ENCODE measurements around the gene MAOB. TPM values are rescaled to one million over a fixed set of nuclear protein-coding genes. Genes with fewer than 3 reads are reported as not detected.

MAOB gene
- total RNA-seq, 1 experiment from 2014 or later: 0.74 TPM

DNA sequence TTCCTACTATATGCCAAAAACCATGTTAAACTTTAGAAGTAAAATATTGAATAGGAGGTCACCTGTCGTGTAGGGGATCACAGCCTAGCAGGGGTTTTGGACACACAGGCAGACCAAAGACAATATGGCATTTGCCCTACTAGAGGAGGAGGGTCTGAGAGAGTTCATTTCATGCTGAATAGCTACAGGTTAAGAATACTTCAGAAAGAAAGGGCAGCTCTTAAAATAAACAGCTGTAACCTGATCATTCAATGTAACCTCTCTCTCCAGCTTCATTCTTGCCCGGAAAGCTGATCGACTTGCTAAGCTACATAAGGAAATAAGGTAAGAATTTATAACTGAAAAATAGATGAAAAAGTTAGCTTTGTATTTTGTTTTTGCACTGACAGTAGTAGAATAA is 146.3 kb downstream of the MAOB start:
- Mint-ChIP-seq H3K4me3 (no peak overlapping the region), H3K9me3 (no peaks in the 10 kb centered on the region), H3K4me1 (peaks cover 13% of the 10 kb centered on the region), H3K27ac (no peak overlapping the region), H3K36me3 (no peaks in the 10 kb centered on the region; the same call in 1 of the 2 replicates), H3K27me3 (ENCODE audit: low read depth) (no peaks in the 10 kb centered on the region)
- ChIA-PET CTCF (interaction anchor here (1.7 kb wide), 1 partner anchor 14 kb away, joined by 6 read pairs; no protein-coding TSS in a partner anchor), POLR2A (no interaction called here)
- ATAC-seq (no peak), DNase-seq (ENCODE audit: low spot score) (no peak)
- TF ChIP-seq ZNF317 (CRISPR knock-in tag; IDR thresholded peaks at IDR 0.05; ENCODE audit: borderline replicate concordance, low read depth) (no peak), FOXP4 (CRISPR knock-in tag; IDR thresholded peaks at IDR 0.05) (no peak), CBFB (CRISPR knock-in tag; IDR thresholded peaks at IDR 0.05; ENCODE audit: low read depth) (no peak), ZNF219 (CRISPR knock-in tag; IDR thresholded peaks at IDR 0.05; ENCODE audit: borderline replicate concordance) (no peak), RORB (CRISPR knock-in tag; IDR thresholded peaks at IDR 0.05) (no peak), ETV6 (CRISPR knock-in tag; IDR thresholded peaks at IDR 0.05) (no peak), EMX1 (CRISPR knock-in tag; IDR thresholded peaks at IDR 0.05) (no peak), GRHL2 (CRISPR knock-in tag; IDR thresholded peaks at IDR 0.05; ENCODE audit: insufficient replicate concordance, severe bottlenecking) (no peak), NFYB (CRISPR knock-in tag; conservative IDR thresholded peaks at IDR 0.05; ENCODE audit: low read depth) (no peak), NFE2L1 (CRISPR knock-in tag; IDR thresholded peaks at IDR 0.05) (no peak), NR3C1 (CRISPR knock-in tag; conservative IDR thresholded peaks at IDR 0.05; ENCODE audit: low read depth) (no peak), SMAD3 (CRISPR knock-in tag; IDR thresholded peaks at IDR 0.05; ENCODE audit: borderline replicate concordance) (no peak), CREB1 (CRISPR knock-in tag; IDR thresholded peaks at IDR 0.05) (no peak), E2F5 (CRISPR knock-in tag; IDR thresholded peaks at IDR 0.05) (no peak), ZNF425 (CRISPR knock-in tag; conservative IDR thresholded peaks at IDR 0.05) (no peak), JAZF1 (CRISPR knock-in tag; IDR thresholded peaks at IDR 0.05) (no peak)
- TF ChIP-seq, protein P1, sequence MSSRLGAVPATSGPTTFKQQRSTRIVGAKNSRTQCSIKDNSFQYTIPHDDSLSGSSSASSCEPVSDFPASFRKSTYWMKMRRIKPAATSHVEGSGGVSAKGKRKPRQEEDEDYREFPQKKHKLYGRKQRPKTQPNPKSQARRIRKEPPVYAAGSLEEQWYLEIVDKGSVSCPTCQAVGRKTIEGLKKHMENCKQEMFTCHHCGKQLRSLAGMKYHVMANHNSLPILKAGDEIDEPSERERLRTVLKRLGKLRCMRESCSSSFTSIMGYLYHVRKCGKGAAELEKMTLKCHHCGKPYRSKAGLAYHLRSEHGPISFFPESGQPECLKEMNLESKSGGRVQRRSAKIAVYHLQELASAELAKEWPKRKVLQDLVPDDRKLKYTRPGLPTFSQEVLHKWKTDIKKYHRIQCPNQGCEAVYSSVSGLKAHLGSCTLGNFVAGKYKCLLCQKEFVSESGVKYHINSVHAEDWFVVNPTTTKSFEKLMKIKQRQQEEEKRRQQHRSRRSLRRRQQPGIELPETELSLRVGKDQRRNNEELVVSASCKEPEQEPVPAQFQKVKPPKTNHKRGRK (CRISPR knock-in tag; IDR thresholded peaks at IDR 0.05; ENCODE audit: borderline replicate concordance): no peak
- TF ChIP-seq, protein P2, sequence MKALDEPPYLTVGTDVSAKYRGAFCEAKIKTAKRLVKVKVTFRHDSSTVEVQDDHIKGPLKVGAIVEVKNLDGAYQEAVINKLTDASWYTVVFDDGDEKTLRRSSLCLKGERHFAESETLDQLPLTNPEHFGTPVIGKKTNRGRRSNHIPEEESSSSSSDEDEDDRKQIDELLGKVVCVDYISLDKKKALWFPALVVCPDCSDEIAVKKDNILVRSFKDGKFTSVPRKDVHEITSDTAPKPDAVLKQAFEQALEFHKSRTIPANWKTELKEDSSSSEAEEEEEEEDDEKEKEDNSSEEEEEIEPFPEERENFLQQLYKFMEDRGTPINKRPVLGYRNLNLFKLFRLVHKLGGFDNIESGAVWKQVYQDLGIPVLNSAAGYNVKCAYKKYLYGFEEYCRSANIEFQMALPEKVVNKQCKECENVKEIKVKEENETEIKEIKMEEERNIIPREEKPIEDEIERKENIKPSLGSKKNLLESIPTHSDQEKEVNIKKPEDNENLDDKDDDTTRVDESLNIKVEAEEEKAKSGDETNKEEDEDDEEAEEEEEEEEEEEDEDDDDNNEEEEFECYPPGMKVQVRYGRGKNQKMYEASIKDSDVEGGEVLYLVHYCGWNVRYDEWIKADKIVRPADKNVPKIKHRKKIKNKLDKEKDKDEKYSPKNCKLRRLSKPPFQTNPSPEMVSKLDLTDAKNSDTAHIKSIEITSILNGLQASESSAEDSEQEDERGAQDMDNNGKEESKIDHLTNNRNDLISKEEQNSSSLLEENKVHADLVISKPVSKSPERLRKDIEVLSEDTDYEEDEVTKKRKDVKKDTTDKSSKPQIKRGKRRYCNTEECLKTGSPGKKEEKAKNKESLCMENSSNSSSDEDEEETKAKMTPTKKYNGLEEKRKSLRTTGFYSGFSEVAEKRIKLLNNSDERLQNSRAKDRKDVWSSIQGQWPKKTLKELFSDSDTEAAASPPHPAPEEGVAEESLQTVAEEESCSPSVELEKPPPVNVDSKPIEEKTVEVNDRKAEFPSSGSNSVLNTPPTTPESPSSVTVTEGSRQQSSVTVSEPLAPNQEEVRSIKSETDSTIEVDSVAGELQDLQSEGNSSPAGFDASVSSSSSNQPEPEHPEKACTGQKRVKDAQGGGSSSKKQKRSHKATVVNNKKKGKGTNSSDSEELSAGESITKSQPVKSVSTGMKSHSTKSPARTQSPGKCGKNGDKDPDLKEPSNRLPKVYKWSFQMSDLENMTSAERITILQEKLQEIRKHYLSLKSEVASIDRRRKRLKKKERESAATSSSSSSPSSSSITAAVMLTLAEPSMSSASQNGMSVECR (CRISPR knock-in tag; IDR thresholded peaks at IDR 0.05; ENCODE audit: borderline replicate concordance): no peak
